GM19099 (cell line): ENCODE results near the gene GPX1.

Source experiments
- POLR2A ChIP-seq: IDR thresholded peaks from 3 replicates; pipeline ENCODE4 v1.6.1; 2011; ENCODE audit warnings: low read depth; ENCODE audit not compliant: insufficient read length; ENCODE audit errors: extremely low read depth

The GPX1 gene

GRCh38 chr3:49362561-49362960 is 4.4 kb upstream of the GPX1 start:
- TF ChIP-seq POLR2A = no peak

DNA sequence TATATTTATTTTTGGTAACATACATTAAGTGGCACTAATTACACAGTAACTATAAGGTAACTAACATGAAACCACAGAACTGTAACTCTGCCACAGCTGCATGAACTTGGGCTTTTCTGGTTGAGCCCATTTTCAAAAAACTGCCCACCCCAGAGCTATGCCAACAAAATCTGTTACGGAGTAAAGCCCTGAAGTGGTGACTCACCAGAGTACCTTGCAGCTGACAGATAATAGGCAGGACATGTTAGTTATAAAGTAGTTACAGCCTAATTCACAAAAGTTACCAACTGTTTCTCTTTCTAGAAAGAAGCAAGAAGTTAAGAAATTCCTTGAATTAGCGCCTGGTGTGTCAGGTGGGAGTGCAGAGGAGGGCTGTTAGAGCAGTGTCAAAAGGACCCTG is 1.5 kb upstream of the GPX1 start:
- TF ChIP-seq POLR2A = no peak

DNA sequence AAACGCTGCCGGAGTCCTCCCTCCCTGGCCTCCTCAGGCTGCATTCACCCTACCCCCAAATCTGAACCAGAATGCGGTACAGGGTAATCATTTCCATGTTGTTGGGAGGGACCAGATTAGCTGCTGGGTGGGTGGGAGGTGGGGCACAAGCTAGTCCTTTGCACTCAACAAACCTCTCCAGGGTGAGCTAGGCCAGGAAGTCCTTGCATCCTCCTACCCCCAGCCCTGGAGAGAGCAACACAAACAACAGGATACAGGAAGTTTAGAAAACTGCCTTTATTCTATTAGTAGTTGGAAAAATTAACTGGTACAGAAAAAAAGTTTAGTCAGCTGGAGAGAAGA is 702 bp upstream of the GPX1 start:
- no peak for TF ChIP-seq POLR2A

DNA sequence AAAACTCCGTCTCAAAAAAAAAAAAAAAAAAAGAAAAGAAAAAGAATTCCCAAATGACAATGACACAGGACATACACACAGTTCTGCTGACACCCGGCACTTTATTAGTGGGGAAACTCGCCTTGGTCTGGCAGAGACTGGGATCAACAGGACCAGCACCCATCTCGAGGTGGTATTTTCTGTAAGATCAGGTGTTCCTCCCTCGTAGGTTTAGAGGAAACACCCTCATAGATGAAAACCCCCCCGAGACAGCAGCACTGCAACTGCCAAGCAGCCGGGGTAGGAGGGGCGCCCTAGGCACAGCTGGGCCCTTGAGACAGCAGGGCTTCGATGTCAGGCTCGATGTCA is 1.1 kb downstream of the GPX1 start:
- peak; percentile 14 for TF ChIP-seq POLR2A

- no peak for TF ChIP-seq POLR2A
These were observed 5.2 kb downstream of the GPX1 start for GRCh38 chr3:49352890-49353421.

DNA sequence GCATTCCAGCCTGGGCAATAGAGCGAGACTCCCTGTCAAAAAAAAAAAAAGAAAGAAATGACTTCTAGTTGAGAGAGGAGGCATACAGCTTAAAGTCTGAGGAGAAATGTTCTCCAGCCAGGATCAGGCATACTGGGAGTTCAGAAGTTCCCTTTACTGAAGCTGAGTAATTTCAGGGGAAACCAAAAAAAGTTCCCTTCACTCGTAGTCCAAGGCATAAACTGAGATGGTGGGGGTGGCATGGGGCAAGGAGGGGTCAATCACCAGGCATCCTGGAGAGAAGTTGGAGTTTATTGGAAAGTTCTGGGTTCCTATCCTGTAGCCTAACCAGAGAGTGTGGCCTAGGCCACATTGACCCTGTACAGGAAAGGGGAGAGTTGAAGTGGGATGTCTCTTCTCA is 5.9 kb downstream of the GPX1 start:
- TF ChIP-seq POLR2A = no peak

DNA sequence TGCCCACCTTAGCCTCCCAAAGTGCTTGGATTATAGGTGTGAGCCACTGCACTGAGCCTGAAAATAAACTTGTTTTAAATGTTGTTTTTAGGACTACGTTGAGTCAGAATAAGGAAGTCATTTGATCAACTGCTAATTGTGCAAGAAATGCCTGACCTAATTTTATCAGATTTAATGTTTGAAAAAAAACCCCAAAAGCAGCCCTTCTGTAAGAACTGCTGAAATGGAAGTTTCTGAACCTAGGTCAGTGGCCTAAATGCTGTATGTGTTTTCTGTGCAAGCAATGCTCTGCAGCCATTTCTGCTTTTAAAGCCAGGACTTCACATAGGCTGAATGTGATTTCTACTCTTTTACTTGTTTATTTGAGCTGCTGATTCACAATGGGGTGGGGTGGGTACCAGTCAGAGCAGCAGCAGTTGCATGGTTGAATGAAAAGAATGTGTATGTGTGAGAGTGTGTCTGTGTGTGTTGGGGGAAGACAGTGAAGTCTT is 6.6 kb downstream of the GPX1 start:
- TF ChIP-seq POLR2A = no peak

GRCh38 chr3:49349348-49350114 is 8.6 kb downstream of the GPX1 start:
- TF ChIP-seq POLR2A = no peak

DNA sequence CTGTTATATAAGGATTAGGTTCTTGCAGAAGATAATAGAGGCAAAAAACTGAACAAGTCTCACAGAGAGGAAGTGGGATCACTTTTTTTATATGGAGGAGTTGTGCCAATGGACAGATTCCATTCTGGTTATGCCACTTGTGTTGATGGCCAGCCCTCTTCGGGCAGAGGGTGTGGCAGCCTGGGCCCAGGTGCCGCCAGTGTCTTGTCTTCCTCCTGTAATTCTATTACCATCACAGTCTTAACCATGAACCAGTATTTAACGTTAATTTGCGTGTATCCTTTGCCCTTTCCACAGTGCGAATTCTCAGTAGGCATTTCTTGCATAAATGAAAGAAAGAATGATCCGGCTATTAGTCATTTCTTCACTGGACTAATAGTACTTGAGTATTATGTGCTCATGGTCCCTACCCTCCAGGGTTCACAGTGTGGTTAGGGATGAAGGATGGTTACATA is 11.3 kb downstream of the GPX1 start:
- TF ChIP-seq POLR2A = no peak

DNA sequence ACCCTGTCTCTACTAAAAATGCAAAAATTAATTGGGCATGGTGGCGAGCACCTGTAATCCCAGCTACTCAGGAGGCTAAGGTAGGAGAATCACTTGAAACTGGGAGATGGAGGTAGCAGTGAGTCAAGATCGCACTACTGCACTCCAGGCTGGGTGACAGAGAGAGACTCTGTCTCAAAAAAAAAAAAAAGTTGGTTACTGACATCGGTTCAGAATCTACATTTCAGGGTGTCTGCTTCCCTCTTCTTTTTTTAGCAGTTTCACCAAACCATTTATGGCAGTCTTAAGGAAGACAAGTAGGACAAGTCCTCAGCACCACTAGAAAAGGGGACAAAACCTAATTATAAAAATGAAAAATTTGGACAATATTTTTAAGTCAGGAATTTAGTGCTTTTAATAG is 15.0 kb downstream of the GPX1 start:
- TF ChIP-seq POLR2A = no peak

DNA sequence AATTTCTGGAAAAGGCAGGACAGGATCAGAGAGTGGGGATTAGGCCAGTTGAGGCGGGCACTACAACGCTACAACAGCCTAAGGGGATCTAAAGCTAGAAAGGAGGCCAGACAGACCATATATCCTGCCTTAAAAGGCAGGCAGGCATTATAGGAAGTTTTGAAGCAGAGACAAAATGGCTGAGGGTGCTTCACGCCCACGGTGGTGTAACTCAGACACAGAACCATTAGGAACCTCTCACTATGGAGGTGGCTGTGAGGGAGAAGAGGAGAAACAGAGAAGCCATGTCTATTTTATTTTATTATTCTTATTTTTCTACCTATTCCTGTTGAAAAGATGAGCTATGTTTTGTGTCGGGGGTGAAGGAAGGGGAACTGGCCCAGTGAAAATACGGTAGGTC is 16.2 kb downstream of the GPX1 start:
- TF ChIP-seq POLR2A = no peak

DNA sequence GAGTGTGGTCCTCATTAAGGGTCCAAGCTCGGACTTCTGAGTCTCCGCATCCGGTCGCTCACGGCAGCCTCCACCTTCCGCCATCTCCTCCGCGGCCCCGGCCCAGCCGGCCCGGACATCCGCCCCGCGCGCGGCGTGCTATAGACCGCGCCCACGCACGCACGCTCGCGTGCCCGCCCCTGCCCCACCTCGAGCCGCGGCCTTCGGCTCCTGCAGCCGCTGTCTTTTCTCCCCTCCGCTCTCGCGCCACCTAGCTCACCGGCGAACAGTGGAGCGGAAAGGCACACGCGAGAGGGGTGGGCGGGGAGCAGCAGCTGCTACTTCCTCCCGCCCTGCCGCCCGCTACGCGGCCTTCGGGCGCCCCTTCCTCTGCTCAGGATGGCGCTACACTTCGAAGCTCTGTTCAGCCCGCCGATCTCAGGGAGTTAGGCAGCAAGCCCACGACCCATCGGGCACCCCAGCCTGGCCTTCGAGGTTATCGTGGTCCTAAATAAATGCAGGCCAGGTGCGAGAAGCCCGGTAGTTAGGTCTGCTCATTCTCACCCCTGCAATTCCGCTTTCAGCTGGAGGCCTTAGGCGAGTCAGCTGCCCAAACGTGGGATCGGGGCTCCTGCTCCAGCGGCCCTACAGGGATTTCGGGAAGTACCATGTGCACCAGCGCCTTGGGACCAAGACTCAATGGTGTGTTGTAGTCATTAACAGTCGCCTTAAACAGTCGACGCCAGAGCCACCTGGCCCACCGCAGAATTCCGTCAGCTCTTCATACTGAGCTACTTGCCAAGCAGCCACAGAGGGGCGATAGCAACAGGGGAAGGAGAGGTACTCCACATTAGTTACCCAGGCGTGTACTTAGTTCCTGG is 18.0 kb downstream of the GPX1 start, which contains the start of gene USP4:
Gene USP4 (minus strand): TSS at position 113 of the 860 bp plus-strand sequence. CDS start 29 bp downstream, at position 84.
- peak; percentile 97 for TF ChIP-seq POLR2A

DNA sequence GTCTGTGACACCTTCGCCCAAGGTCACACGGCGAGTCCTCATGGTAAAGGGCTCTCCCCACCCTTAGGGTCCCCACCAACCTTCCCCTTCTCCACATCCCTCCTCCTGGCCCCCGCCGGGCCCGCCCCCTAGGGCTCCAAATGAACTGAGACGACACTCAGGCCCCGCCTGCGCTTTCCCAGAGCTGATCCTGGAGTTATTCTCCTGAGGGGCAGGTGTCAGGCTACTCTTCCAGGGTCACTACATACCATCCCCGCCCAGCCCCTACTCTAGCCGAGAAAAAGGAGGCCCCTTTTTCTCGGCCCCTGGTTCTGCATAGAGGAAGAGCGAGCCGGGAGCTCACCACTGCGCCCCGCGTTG is 18.6 kb downstream of the GPX1 start:
- TF ChIP-seq POLR2A = no peak

- TF ChIP-seq POLR2A = no peak
These were observed 24.1 kb downstream of the GPX1 start for GRCh38 chr3:49333916-49334633.

DNA sequence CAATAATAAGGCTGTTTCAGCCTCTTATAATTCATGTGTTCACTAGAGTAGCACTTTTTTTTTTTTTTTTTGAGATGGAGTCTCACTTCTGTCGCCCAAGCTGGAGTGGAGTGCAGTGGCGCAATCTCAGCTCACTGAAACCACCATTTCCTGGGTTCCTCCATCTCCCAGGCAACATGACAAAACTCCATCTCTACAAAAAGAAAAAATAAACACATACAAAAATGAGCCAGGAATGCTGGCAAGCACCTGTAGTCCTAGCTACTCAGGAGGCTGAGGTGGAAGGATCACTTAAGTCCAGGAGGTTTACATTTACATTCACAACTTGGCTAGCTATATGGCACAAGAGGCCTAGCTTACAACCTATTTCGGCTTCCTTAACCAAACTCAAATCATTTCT is 25.1 kb downstream of the GPX1 start:
- no peak for TF ChIP-seq POLR2A
